ENCODE measurements around the gene ADAMTSL3.

The ADAMTSL3 gene

GRCh38 chr15:83671603-83672002, 17.7 kb downstream of the ADAMTSL3 start:
- TF ChIP-seq EZH2phosphoT487 (conservative IDR thresholded peaks at IDR 0.05; ENCODE audit: low read length) (no peak), CTCF (IDR thresholded peaks at IDR 0.05; ENCODE audit: insufficient read depth, low read length, poor library complexity, severe bottlenecking) (no peak)
- H4K20me1 ChIP-seq (ENCODE audit: low read depth, low read length), result no peaks in the 10 kb centered on the region
- no peaks in the 10 kb centered on the region for H3K27me3 ChIP-seq (ENCODE audit: low read length)
- no peak overlapping the region for H2AFZ ChIP-seq (ENCODE audit: low read depth, low read length, severe bottlenecking)
- no peaks in the 10 kb centered on the region for H3K79me2 ChIP-seq (ENCODE audit: insufficient read depth, low read length)
- no peaks in the 10 kb centered on the region for H3K36me3 ChIP-seq (ENCODE audit: low read length)
- no peak overlapping the region for H3K27ac ChIP-seq (ENCODE audit: low read depth, low read length)
- no peak overlapping the region for H3K4me2 ChIP-seq (ENCODE audit: low read depth, low read length, poor library complexity, severe bottlenecking)
- H3K9me2 ChIP-seq (replicated peaks; ENCODE audit: insufficient read depth, low read length), result no peaks in the 10 kb centered on the region
- H3F3A ChIP-seq (ENCODE audit: insufficient read depth), result no peaks in the 10 kb centered on the region
- peaks cover 4% of the 10 kb centered on the region; the same call in 1 of the 2 replicates for H3K9me3 ChIP-seq (ENCODE audit: insufficient read depth, low read length)
- no peak overlapping the region for H3K9ac ChIP-seq (ENCODE audit: low read length)
- H3K4me3 ChIP-seq (ENCODE audit: insufficient read depth, low read length, poor library complexity, severe bottlenecking), result no peak overlapping the region

- H3F3A ChIP-seq (ENCODE audit: insufficient read depth), result no peaks in the 10 kb centered on the region
These were observed 19.5 kb downstream of the ADAMTSL3 start for GRCh38 chr15:83673385-83673784.

GRCh38 chr15:83682476-83683088, 28.7 kb downstream of the ADAMTSL3 start:
- no peak overlapping the region for H2AFZ ChIP-seq (ENCODE audit: low read depth, low read length, severe bottlenecking)
- H3F3A ChIP-seq (ENCODE audit: insufficient read depth), result no peaks in the 10 kb centered on the region
- H3K9me3 ChIP-seq (ENCODE audit: insufficient read depth, low read length), result no peaks in the 10 kb centered on the region
- no peaks in the 10 kb centered on the region for H3K79me2 ChIP-seq (ENCODE audit: insufficient read depth, low read length)
- no peaks in the 10 kb centered on the region for H3K27me3 ChIP-seq (ENCODE audit: low read length)
- no peak overlapping the region for H3K4me2 ChIP-seq (ENCODE audit: low read depth, low read length, poor library complexity, severe bottlenecking)
- H3K36me3 ChIP-seq (ENCODE audit: low read length), result no peaks in the 10 kb centered on the region
- no peak overlapping the region for H3K27ac ChIP-seq (ENCODE audit: low read depth, low read length)
- no peak overlapping the region for H3K4me3 ChIP-seq (ENCODE audit: insufficient read depth, low read length, poor library complexity, severe bottlenecking)
- H3K9ac ChIP-seq (ENCODE audit: low read length), result no peak overlapping the region
- H3K9me2 ChIP-seq (replicated peaks; ENCODE audit: insufficient read depth, low read length), result no peaks in the 10 kb centered on the region
- H4K20me1 ChIP-seq (ENCODE audit: low read depth, low read length), result no peaks in the 10 kb centered on the region
- TF ChIP-seq CTCF (IDR thresholded peaks at IDR 0.05; ENCODE audit: insufficient read depth, low read length, poor library complexity, severe bottlenecking) (no peak), EZH2phosphoT487 (conservative IDR thresholded peaks at IDR 0.05; ENCODE audit: low read length) (no peak)

More at GRCh38 chr15:83673385-83673784, 19.5 kb downstream of the ADAMTSL3 start:
- H3K4me3 ChIP-seq (ENCODE audit: insufficient read depth, low read length, poor library complexity, severe bottlenecking), result no peak overlapping the region
- H4K20me1 ChIP-seq (ENCODE audit: low read depth, low read length), result no peaks in the 10 kb centered on the region
- H3K9ac ChIP-seq (ENCODE audit: low read length), result no peak overlapping the region
- H3K4me2 ChIP-seq (ENCODE audit: low read depth, low read length, poor library complexity, severe bottlenecking), result no peak overlapping the region
- no peak overlapping the region for H3K27ac ChIP-seq (ENCODE audit: low read depth, low read length)
- no peak overlapping the region for H2AFZ ChIP-seq (ENCODE audit: low read depth, low read length, severe bottlenecking)
- no peaks in the 10 kb centered on the region for H3K79me2 ChIP-seq (ENCODE audit: insufficient read depth, low read length)
- H3K27me3 ChIP-seq (ENCODE audit: low read length), result no peaks in the 10 kb centered on the region
- TF ChIP-seq EZH2phosphoT487 (conservative IDR thresholded peaks at IDR 0.05; ENCODE audit: low read length) (no peak), CTCF (IDR thresholded peaks at IDR 0.05; ENCODE audit: insufficient read depth, low read length, poor library complexity, severe bottlenecking) (no peak)
- no peaks in the 10 kb centered on the region for H3K9me2 ChIP-seq (replicated peaks; ENCODE audit: insufficient read depth, low read length)
- peaks cover 4% of the 10 kb centered on the region; the same call in 1 of the 2 replicates for H3K9me3 ChIP-seq (ENCODE audit: insufficient read depth, low read length)
- H3K36me3 ChIP-seq (ENCODE audit: low read length), result no peaks in the 10 kb centered on the region

All from SU-DHL-6 (cell line).